Esophagus squamous epithelium (tissue), 4 donors: Measurements from ENCODE around the gene TEAD4.

Experiments
- POLR2A ChIP-seq, 4 donors: fragments of 450-650 bp; IDR thresholded peaks; one replicate each; pipeline ENCODE4 v1.6.1; 2017; ENCODE audit warnings: antibody characterized with exemption in 4 of 4, mild to moderate bottlenecking in 4 of 4, moderate library complexity in 3 of 4
- TF ChIP-seq, protein P1 (sequence below), 6 experiments: fragments of 450-650 bp in 4 of 6; fragments of 200-600 bp in 2 of 6; sonication (generic) in 2 of 6; IDR thresholded peaks; one replicate each; pipeline ENCODE4 v1.5.1; 2016 to 2019; ENCODE audit warnings: antibody characterized with exemption in 6 of 6, mild to moderate bottlenecking in 4 of 6, moderate library complexity in 4 of 6

DNA sequence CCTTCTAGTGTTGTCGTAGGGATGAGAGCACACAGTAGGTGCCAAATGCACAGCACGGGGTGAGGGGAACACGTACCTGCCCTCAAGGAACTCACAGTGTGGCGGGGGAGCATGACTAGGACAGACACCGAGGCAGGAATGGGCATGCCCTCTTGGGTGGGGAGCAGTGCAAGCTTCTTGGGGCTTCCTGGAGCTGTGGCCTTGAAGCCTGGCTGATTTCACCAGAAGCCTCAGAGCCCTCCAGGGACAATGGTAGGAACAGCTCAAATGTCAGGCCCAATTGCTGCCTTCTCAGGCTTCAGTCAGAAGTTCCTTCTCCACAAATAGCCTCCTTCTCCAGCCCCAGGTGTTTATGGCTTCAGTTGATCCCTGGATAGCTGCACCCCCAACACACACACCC lies 43.4 kb downstream of the TEAD4 start:
- TF ChIP-seq POLR2A (IDR thresholded peaks at IDR 0.05), result no peak
- TF ChIP-seq, protein P1, sequence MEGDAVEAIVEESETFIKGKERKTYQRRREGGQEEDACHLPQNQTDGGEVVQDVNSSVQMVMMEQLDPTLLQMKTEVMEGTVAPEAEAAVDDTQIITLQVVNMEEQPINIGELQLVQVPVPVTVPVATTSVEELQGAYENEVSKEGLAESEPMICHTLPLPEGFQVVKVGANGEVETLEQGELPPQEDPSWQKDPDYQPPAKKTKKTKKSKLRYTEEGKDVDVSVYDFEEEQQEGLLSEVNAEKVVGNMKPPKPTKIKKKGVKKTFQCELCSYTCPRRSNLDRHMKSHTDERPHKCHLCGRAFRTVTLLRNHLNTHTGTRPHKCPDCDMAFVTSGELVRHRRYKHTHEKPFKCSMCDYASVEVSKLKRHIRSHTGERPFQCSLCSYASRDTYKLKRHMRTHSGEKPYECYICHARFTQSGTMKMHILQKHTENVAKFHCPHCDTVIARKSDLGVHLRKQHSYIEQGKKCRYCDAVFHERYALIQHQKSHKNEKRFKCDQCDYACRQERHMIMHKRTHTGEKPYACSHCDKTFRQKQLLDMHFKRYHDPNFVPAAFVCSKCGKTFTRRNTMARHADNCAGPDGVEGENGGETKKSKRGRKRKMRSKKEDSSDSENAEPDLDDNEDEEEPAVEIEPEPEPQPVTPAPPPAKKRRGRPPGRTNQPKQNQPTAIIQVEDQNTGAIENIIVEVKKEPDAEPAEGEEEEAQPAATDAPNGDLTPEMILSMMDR (IDR thresholded peaks at IDR 0.05), result no peak
